ENCODE results near the gene GUK1.

- no peak for TF ChIP-seq POLR2A (IDR thresholded peaks at IDR 0.05)
- TF ChIP-seq CTCF (IDR thresholded peaks at IDR 0.05), result no peak
- TF ChIP-seq EP300 (IDR thresholded peaks at IDR 0.05), result no peak
These were observed 37.1 kb upstream of the GUK1 start, which contains the start of gene C1orf35 for GRCh38 chr1:228102791-228103620.

All from suprapubic skin (tissue), 3 donors.